Astrocyte of the cerebellum (primary cell): Measurements from ENCODE around the gene TEX22.
A peak's percentile ranks its signal among the peaks of the same experiment; 100 is the strongest.

ENCODE experiments used
- DNase-seq: peaks from one replicate; pipeline ENCODE4 v3.0.0-alpha.2; 2011; ENCODE audit warnings: low read depth
- H3K4me3 ChIP-seq: 2 replicates; pipeline ENCODE4 v1.5.1; 2011; ENCODE audit warnings: mild to moderate bottlenecking, low read depth, low read length, moderate library complexity
- in situ Hi-C: cut with HindIII; loops from 2 replicates; pipeline ENCODE4 v1.10.0; 2017; ENCODE audit warnings: low sequenced_read_pairs
- TF ChIP-seq, protein P1 (sequence below): IDR thresholded peaks from 2 replicates; pipeline ENCODE4 v1.5.1; 2012; ENCODE audit warnings: low read length, low read depth, moderate library complexity, mild to moderate bottlenecking; ENCODE audit errors: missing control alignments

TEX22 gene

GRCh38 chr14:105411985-105412770 is 13.8 kb downstream of the TEX22 start:
- TF ChIP-seq, protein P1, sequence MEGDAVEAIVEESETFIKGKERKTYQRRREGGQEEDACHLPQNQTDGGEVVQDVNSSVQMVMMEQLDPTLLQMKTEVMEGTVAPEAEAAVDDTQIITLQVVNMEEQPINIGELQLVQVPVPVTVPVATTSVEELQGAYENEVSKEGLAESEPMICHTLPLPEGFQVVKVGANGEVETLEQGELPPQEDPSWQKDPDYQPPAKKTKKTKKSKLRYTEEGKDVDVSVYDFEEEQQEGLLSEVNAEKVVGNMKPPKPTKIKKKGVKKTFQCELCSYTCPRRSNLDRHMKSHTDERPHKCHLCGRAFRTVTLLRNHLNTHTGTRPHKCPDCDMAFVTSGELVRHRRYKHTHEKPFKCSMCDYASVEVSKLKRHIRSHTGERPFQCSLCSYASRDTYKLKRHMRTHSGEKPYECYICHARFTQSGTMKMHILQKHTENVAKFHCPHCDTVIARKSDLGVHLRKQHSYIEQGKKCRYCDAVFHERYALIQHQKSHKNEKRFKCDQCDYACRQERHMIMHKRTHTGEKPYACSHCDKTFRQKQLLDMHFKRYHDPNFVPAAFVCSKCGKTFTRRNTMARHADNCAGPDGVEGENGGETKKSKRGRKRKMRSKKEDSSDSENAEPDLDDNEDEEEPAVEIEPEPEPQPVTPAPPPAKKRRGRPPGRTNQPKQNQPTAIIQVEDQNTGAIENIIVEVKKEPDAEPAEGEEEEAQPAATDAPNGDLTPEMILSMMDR = no peak
- no peak for DNase-seq
- in situ Hi-C loops = no loop called here
- no peak overlapping the region for H3K4me3 ChIP-seq

DNA sequence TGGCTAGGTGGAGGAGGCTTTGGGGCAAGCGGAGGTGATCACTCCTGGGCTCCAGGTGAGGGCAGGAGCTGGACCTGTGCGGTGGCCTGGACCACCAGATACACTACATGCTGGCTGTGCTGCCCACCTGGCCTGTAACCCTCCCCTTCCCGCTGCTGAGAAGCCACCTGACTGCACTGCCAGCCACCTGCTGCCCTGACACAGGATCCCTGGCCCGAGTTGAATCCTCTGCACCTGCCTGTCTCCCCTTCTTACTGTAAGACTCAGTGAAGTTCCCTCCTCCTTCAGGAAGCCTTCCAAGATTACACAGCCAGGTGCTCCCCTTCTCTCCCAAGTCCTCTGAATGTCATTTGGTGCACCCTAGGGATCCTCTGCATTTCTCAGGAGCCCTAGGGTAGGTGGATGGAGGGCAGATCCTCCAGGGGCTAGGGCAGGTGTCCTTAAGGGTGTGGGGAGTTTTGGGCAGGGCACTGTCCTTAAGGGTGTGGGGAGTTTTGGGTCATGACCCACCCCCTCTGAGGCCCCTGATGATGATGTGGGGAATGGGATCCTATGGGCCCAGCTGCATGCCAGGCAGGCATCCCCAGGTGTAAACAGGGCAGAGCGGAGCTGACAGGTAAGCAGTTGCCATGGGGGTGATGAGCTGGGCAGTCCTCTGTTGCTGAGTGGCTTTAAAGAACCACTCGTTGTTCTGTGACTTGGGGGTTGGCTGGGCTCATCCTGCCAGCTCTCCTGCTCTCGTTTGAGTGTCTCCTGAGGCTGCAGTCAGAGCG is 14.6 kb downstream of the TEX22 start:
- H3K4me3 ChIP-seq = no peak overlapping the region
- DNase-seq = no peak
- TF ChIP-seq, protein P1 = no peak
- in situ Hi-C loops = no loop called here

DNA sequence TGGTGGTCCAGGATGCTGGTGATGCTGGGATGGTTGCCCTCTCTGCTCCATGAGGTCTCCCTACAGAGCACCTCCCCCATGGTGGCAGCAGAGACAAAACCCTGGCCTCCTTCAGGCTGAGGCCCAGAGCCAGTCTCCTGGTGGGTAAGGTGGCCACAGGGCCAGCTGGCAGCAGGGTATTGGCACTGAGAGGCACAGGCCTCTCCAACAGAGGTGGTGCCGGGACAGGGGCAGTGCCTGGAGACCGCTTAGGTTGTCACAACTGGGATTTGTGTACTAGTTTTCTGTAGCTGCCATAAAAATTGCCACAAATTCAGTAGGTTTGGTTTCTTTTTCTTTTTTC is 15.2 kb downstream of the TEX22 start:
- DNase-seq = no peak
- in situ Hi-C loops = no loop called here
- TF ChIP-seq, protein P1 = no peak
- no peak overlapping the region for H3K4me3 ChIP-seq

DNA sequence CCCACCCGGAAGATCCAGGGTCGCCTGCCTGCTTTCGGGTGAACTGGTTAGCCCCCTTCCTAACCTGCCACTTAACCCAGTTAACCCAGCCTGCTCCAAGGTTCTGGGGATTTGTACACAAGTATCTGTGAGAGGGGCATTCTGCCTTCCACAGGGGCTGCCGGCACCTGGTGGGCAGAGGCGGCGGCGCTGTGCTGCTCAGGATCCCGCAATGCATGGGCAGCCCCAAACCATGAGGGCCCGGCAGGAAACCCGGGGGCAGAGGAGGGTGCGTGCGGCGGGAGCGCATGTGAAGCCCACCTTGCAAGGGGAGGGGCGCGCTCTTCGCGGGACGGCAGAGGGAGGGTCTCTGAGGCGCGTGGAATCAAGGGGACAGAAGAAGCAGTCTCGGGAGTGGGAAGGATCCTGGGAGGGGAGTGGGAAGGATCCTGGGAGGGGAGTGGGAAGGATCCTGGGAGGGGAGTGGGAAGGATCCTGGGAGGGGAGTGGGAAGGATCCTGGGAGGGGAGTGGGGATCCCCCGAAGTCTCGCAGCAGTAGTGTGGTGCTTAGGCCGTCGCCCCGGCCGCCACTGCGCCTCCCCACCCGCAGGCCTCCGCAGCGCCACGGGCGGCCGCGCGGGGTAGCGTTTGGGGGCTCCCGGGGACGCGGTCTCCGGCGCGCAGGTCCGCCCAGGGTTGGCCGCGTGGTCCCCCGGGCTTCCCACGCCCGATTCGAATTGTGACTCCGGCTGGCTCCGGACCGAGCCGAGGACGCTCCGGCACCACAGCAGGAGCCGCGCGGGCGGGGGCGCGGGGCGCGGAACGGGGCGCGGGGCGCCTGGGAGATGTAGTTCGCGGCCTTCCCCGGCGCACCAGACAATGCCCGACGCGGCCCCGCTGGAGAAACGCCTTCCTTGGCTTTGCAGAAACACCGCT is 16.4 kb downstream of the TEX22 start:
- in situ Hi-C loops = no loop called here
- H3K4me3 ChIP-seq = peak overlapping the region; percentile 39
- peak; percentile 8 for DNase-seq
- TF ChIP-seq, protein P1 = peak; percentile 49

DNA sequence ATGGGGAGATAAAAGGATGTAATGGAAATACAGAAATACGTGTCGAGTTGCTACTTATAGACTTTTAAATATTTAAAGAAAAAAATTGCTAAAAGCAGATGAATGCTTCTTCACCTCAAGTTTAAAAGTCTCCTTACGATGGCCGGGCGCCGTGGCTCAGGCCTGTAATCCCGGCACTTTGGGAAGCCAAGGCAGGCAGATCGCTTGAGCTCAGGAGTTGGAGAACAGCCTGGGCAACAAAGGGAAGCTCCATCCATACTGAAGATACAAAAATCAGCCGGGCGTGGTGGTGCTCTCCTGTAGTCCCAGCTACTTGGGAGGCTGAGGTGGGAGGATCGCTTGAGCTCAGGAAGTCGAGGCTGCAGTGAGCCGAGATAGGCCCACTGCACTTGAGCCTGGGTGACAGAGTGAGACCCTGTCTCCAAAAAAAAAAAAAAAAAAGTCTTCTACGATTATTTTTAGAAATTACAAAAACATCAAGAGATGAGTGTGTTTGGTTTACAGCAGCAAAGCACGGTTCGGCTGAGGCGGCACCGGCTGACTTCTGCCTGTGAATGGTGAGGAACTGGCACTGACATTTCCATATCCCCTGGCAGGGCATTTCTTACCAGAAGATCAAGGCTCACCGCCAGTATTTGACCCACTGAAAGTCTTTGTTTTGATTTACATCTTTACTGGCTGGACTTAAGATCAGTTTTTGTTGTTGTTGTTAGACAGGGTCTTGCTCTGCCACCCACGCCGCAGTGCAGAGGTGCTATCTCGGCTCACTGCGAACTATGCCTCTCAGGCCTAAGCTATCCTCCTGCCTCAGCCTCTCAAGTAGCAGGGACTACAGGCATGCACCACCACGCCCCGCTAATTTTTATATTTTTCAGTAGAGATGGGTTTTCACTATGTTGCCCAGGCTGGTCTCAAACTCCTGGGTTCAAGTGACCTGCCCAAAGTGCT is 17.4 kb downstream of the TEX22 start:
- TF ChIP-seq, protein P1 = no peak
- in situ Hi-C loops = no loop called here
- peak overlapping the region; percentile 39 for H3K4me3 ChIP-seq
- DNase-seq = no peak
